GM12873 (cell line): ENCODE results near the gene TCF25.

Experiments
- CTCF ChIP-seq: IDR thresholded peaks from 2 replicates; pipeline ENCODE4 v1.5.1; 2012; ENCODE audit warnings: low read depth, mild to moderate bottlenecking, moderate library complexity, low read length, control low read depth; ENCODE audit not compliant: insufficient read depth; ENCODE audit errors: missing control alignments

TCF25 gene

DNA sequence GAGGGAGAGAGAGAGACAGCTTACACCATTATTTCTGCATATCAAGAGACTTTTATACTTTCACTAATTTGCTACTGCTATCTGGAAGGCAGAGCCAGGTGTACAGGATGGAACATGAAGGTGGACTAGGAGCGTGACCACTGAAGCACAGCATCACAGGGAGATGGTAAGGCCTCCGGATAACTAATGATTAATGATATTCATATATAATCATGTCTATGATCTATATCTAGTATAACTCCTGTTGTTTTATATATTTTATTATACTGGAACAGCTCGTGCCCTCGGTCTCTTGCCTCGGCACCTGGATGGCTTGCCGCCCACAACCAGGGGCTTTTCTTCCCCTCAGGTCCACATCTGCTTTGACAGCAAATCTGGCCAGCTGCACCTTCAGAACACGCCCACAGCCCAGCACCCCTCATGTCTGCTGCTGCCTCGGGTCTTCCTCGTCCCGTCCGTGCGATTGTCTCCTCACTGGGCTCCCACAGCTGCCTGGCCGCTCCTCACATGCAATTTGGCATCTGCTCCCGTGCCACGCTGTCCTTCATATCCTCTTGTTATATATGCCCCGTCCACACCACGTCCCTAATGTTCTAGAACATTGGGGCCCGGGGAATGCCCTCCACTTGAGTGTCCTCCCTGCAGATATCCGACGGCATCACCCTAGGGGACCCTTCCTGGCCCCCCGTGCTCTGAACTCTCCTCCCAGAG, 64.9 kb downstream of the TCF25 start:
- TF ChIP-seq CTCF = no peak

DNA sequence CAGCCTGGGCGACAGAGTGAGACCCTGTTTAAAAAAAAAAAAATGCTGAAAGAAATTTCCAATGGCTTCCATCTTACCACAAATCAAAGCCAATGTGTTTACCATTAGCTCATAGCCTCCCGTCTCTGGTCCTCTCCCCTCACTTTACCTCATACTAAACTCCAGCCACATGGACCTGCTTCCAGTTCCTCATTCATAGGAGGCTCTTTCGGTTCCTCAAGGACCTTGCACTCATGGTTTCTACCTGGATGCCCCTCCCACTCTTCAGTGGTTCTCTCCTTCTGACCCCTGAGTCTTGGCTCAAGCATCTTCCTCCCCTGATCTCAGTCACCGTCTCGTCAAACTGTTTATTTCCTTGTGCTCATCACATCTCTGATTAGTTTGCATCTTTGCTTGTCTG, 71.4 kb downstream of the TCF25 start:
- TF ChIP-seq CTCF = no peak

DNA sequence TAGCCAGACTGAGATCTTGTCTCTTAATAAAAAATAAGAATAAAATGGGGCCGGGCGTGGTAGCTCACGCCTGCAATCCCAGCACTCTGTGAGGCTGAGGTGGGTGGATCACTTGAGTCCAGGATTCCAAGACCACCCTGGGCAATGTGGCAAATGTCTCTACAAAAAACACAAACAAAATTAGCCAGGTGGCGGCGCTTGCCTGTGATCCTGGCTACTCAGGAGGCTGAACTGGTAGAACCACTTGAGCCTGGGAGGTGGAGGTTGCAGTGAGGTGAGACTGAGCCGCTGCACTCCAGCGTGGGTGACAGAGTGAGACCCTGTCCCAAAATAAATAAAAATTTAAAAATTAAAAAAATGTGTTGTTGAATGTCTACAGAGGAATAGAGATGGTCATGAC, 72.3 kb downstream of the TCF25 start:
- peak; percentile 7 for TF ChIP-seq CTCF

DNA sequence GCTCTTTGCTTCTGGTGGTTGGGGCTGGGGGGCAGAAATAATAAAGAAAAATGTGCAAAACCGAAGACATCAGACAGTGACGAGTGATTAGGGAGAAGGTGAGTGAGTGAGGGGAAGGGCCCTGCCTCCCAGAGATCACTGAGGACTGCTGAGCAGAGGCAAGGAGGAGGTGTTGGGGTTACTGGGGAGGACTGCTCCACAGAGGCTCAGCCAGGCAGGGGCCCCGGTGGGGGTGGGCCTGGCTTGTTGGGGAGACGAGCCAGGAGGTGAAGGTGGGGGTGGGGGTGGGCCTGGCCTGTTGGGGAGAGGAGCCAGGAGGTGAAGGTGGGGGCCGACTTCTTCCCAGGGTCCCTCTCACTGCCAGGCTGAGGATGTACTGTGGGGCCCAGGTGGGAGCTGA, 73.1 kb downstream of the TCF25 start:
- no peak for TF ChIP-seq CTCF

- TF ChIP-seq CTCF = no peak
Observed at GRCh38 chr16:89949121-89949742, 75.8 kb downstream of the TCF25 start.

- TF ChIP-seq CTCF = no peak
Observed at GRCh38 chr16:89949756-89950155, 76.4 kb downstream of the TCF25 start.

DNA sequence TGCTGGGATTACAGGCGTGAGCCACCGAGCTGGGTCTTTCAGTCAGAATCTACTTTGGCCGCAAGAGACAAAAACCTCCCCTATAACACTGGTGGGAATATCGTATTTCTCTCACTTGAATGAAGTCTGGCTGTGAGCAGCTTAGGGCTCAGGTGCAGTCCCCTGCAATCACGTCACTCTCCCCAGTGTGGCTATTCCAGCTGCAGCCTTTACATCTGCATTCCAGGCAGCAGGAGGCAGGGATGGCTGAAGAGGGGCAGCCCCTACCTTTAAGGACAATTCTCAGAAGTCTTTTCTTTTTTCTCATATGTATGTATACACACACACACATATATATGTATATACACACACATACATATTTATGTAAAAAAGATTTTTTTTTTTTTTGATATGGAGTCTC, 78.1 kb downstream of the TCF25 start:
- TF ChIP-seq CTCF = no peak
